Stimulated activated CD4-positive, alpha-beta T cell treated with anti-CD3 and anti-CD28 coated beads, Interleukin-2, amount 100 ng/mL, for 24 hours (primary cell): ENCODE data around the gene TNFRSF14.

ENCODE experiments used
- DNase-seq, 2 donors: peaks; one replicate each; pipeline ENCODE4 v3.0.0-alpha.2; 2020

TNFRSF14 gene

GRCh38 chr1:2556277-2556677 is at the start of gene TNFRSF14:
TSS of gene TNFRSF14 (plus strand) at chr1:2556371. CDS start at chr1:2556665, 294 bp downstream.
- DNase-seq: peak; percentile 70 to 75

GRCh38 chr1:2506901-2507565 is 49.1 kb upstream of the TNFRSF14 start:
- DNase-seq: no peak

- no peak for DNase-seq
These were observed 48.4 kb upstream of the TNFRSF14 start for GRCh38 chr1:2507744-2508155.

- DNase-seq: no peak
These were observed 48.0 kb upstream of the TNFRSF14 start for GRCh38 chr1:2508180-2508579.

- DNase-seq: no peak
These were observed 47.4 kb upstream of the TNFRSF14 start for GRCh38 chr1:2508751-2509150.

- no peak for DNase-seq
These were observed 46.6 kb upstream of the TNFRSF14 start for GRCh38 chr1:2509589-2509988.

GRCh38 chr1:2510366-2511155 is 45.6 kb upstream of the TNFRSF14 start:
- no peak for DNase-seq

GRCh38 chr1:2512862-2513421 is 43.2 kb upstream of the TNFRSF14 start:
- no peak for DNase-seq

GRCh38 chr1:2513939-2514652 is 42.1 kb upstream of the TNFRSF14 start:
- DNase-seq: no peak

GRCh38 chr1:2514863-2515762 is 41.1 kb upstream of the TNFRSF14 start:
- DNase-seq: no peak

- no peak for DNase-seq
These were observed 40.4 kb upstream of the TNFRSF14 start for GRCh38 chr1:2515763-2516080.

GRCh38 chr1:2516124-2516523 is 40.0 kb upstream of the TNFRSF14 start:
- DNase-seq: no peak

GRCh38 chr1:2516946-2517345 is 39.2 kb upstream of the TNFRSF14 start:
- DNase-seq: no peak

GRCh38 chr1:2517966-2518365 is 38.2 kb upstream of the TNFRSF14 start:
- DNase-seq: no peak

- DNase-seq: no peak
These were observed 37.6 kb upstream of the TNFRSF14 start for GRCh38 chr1:2518528-2518927.

- DNase-seq: no peak
These were observed 37.0 kb upstream of the TNFRSF14 start for GRCh38 chr1:2519029-2519685.

- DNase-seq: no peak
These were observed 36.4 kb upstream of the TNFRSF14 start for GRCh38 chr1:2519729-2520128.

GRCh38 chr1:2520206-2520605 is 36.0 kb upstream of the TNFRSF14 start:
- no peak for DNase-seq

- DNase-seq: no peak
These were observed 35.4 kb upstream of the TNFRSF14 start for GRCh38 chr1:2520806-2521205.

GRCh38 chr1:2522230-2522629 is 33.9 kb upstream of the TNFRSF14 start:
- no peak for DNase-seq

- DNase-seq: peak in 1 of 2 donors; percentile 35
These were observed 32.8 kb upstream of the TNFRSF14 start for GRCh38 chr1:2523191-2523890.
